ENCODE measurements around the gene KDM4E.

The KDM4E gene

GRCh38 chr11:95024958-95025357 is at the start of gene KDM4E:
Gene KDM4E (plus strand): TSS chr11:95025258. CDS start chr11:95025558, 300 bp downstream.
- no peak for TF ChIP-seq CTCF (IDR thresholded peaks at IDR 0.05; ENCODE audit: low read depth, low read length)
- no peak within 1 kb of the TSS for H3K4me3 ChIP-seq (ENCODE audit: low read depth, low read length)

- no peak overlapping the region for H3K4me3 ChIP-seq (ENCODE audit: low read depth, low read length)
- TF ChIP-seq CTCF (IDR thresholded peaks at IDR 0.05; ENCODE audit: low read depth, low read length) = no peak
Measured at GRCh38 chr11:94975599-94975998, 49.5 kb upstream of the KDM4E start.

- no peak for TF ChIP-seq CTCF (IDR thresholded peaks at IDR 0.05; ENCODE audit: low read depth, low read length)
- H3K4me3 ChIP-seq (ENCODE audit: low read depth, low read length) = no peak overlapping the region
Measured at GRCh38 chr11:94987378-94987777, 37.7 kb upstream of the KDM4E start.

- no peak overlapping the region for H3K4me3 ChIP-seq (ENCODE audit: low read depth, low read length)
- no peak for TF ChIP-seq CTCF (IDR thresholded peaks at IDR 0.05; ENCODE audit: low read depth, low read length)
Measured at GRCh38 chr11:94988748-94989147, 36.3 kb upstream of the KDM4E start.

GRCh38 chr11:94993400-94993943 is 31.6 kb upstream of the KDM4E start:
- TF ChIP-seq CTCF (IDR thresholded peaks at IDR 0.05; ENCODE audit: low read depth, low read length) = no peak
- no peak overlapping the region for H3K4me3 ChIP-seq (ENCODE audit: low read depth, low read length)

GRCh38 chr11:94997437-94997836 is 27.6 kb upstream of the KDM4E start:
- no peak overlapping the region for H3K4me3 ChIP-seq (ENCODE audit: low read depth, low read length)

GRCh38 chr11:94998285-94998684 is 26.8 kb upstream of the KDM4E start:
- no peak for TF ChIP-seq CTCF (IDR thresholded peaks at IDR 0.05; ENCODE audit: low read depth, low read length)
- no peak overlapping the region for H3K4me3 ChIP-seq (ENCODE audit: low read depth, low read length)

More at GRCh38 chr11:94997437-94997836, 27.6 kb upstream of the KDM4E start:
- TF ChIP-seq CTCF (IDR thresholded peaks at IDR 0.05; ENCODE audit: low read depth, low read length) = no peak

All from WI38 (cell line).